Neural cell (in vitro differentiated cells): ENCODE data around the gene UGT2B15.

Experiments used
- CTCF ChIP-seq: fragments of 450-650 bp; IDR thresholded peaks from 2 replicates; pipeline ENCODE4 v1.5.1; 2014; ENCODE audit warnings: antibody characterized with exemption, mild to moderate bottlenecking, moderate library complexity; ENCODE audit not compliant: poor library complexity, severe bottlenecking
- EP300 ChIP-seq: fragments of 450-650 bp; conservative IDR thresholded peaks from 2 replicates; pipeline ENCODE4 v1.6.1; 2014; ENCODE audit warnings: antibody characterized with exemption, mild to moderate bottlenecking, moderate library complexity; ENCODE audit not compliant: poor library complexity, severe bottlenecking
- EZH2 ChIP-seq: fragments of 200-600, 300-800 bp; shearing (Covaris generic), sonication (generic); IDR thresholded peaks from 2 replicates; pipeline ENCODE4 v1.6.1; 2014; ENCODE audit warnings: antibody characterized with exemption, low read length, borderline replicate concordance, mild to moderate bottlenecking; ENCODE audit not compliant: insufficient read depth, poor library complexity, severe bottlenecking
- POLR2AphosphoS5 ChIP-seq: IDR thresholded peaks from 2 replicates; pipeline ENCODE4 v1.6.1; 2012

DNA sequence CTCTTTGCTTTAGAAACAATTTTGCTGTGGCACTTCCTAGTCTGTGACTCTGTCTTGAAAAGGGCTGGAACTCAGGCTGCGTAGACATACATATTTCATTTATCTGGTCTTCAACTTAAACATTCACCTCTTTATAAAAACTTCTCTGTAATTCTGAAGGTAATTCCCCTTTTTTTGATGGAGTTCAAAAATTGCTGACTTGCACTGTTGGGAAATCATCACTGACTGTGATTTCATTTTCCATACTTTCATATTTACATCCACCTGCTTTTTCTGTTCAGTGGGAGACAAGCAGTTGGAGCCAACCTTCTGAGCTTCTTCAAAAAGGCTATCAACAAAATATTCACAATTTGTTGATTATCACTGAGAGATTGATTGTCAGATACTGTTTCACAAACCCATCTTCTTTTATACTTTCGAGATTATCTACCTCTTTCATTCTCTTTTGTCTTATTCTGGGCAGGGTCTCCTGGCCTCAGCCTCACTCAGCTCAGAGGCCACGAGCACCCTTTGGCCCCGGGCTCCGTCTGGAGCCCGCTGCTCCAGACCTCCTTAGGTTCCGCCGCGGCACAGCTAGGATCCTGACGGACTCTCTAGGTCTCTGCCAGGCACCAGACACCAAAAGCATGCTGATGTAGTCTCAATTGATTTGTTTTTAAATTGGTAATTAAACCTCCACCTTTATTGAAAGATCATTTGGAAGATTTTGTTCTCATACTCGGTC is 54.6 kb downstream of the UGT2B15 start:
- TF ChIP-seq CTCF = no peak
- no peak for TF ChIP-seq EZH2
- no peak for TF ChIP-seq EP300
- TF ChIP-seq POLR2AphosphoS5 = no peak
